Karpas-422 (cell line): ENCODE data around the gene AIG1. TPM values are rescaled to one million over a fixed set of nuclear protein-coding genes. Genes with fewer than 3 reads are reported as not detected.
"Not testable (repeated sequence)": the region's sequence is repeated elsewhere in the genome, so short reads cannot be mapped to it uniquely, and the experiment has no call there.

ENCODE experiments used
- DNase-seq: peaks from one replicate; pipeline ENCODE4 v3.0.0-alpha.2; 2015
- H2AFZ ChIP-seq: fragments of 200-600 bp; sonication (generic); 2 replicates; pipeline ENCODE4 v1.6.1; 2014; ENCODE audit warnings: antibody characterized with exemption, low read length, mixed read lengths
- H3K27ac ChIP-seq: fragments of 200-600 bp; sonication (generic); 2 replicates; pipeline ENCODE4 v1.5.1; 2014; ENCODE audit warnings: mild to moderate bottlenecking, low read length, moderate library complexity
- H3K27me3 ChIP-seq: fragments of 200-600 bp; sonication (generic); 2 replicates; pipeline ENCODE4 v1.6.1; 2014; ENCODE audit warnings: low read length, mixed read lengths
- H3K36me3 ChIP-seq: fragments of 200-600 bp; sonication (generic); 2 replicates; pipeline ENCODE4 v1.6.1; 2014; ENCODE audit warnings: low read length, mixed read lengths; ENCODE audit not compliant: insufficient read depth
- H3K4me1 ChIP-seq: fragments of 200-600 bp; sonication (generic); 2 replicates; pipeline ENCODE4 v1.6.1; 2014; ENCODE audit warnings: mild to moderate bottlenecking, low read length, mixed read lengths
- H3K4me2 ChIP-seq: fragments of 200-600 bp; sonication (generic); 2 replicates; pipeline ENCODE4 v1.6.1; 2014; ENCODE audit warnings: low read length, low read depth, mild to moderate bottlenecking; ENCODE audit not compliant: poor library complexity, severe bottlenecking
- H3K4me3 ChIP-seq: fragments of 200-600 bp; sonication (generic); 2 replicates; pipeline ENCODE4 v1.5.1; 2014; ENCODE audit warnings: mild to moderate bottlenecking, antibody characterized with exemption, low read length, mixed read lengths
- H3K79me2 ChIP-seq: fragments of 200-600 bp; sonication (generic); 2 replicates; pipeline ENCODE4 v1.6.1; 2014; ENCODE audit warnings: mild to moderate bottlenecking, low read length, mixed read lengths
- H3K9ac ChIP-seq: fragments of 200-600 bp; sonication (generic); 2 replicates; pipeline ENCODE4 v1.6.0; 2014; ENCODE audit warnings: low read length
- H3K9me2 ChIP-seq: fragments of 200-600 bp; sonication (generic), shearing (Covaris generic); replicated peaks from 2 replicates; pipeline ENCODE4 v1.6.0; 2014; ENCODE audit warnings: mild to moderate bottlenecking, low read length, moderate library complexity; ENCODE audit not compliant: insufficient read depth
- H3K9me3 ChIP-seq: fragments of 300-700, 200-600 bp; sonication (generic); 2 replicates; pipeline ENCODE4 v1.6.1; 2014; ENCODE audit warnings: low read length, mixed read lengths
- H4K20me1 ChIP-seq: fragments of 200-600 bp; sonication (generic); 2 replicates; pipeline ENCODE4 v1.6.1; 2014; ENCODE audit warnings: mild to moderate bottlenecking, antibody characterized with exemption, low read length, low read depth; ENCODE audit not compliant: insufficient read depth
- total RNA-seq: library from RNA; depleted of rRNA; stranded (reverse); fragments of >200 nt; shearing (Covaris generic); gene quantifications from 2 replicates; pipeline ENCODE4 v1.2.3, GENCODE V29; 2014; ENCODE audit warnings: low replicate concordance

Gene AIG1
- total RNA-seq, 1 experiment from 2014 or later: 10.2 TPM

- not testable (repeated sequence) for H3K36me3 ChIP-seq, H3K4me2 ChIP-seq, H3K27ac ChIP-seq, H4K20me1 ChIP-seq, H3K9me2 ChIP-seq, H3K4me1 ChIP-seq, H2AFZ ChIP-seq, H3K9me3 ChIP-seq, H3K9ac ChIP-seq, DNase-seq, H3K4me3 ChIP-seq, H3K79me2 ChIP-seq, H3K27me3 ChIP-seq
Observed at GRCh38 chr6:143139884-143140283, 79.2 kb downstream of the AIG1 start.

DNA sequence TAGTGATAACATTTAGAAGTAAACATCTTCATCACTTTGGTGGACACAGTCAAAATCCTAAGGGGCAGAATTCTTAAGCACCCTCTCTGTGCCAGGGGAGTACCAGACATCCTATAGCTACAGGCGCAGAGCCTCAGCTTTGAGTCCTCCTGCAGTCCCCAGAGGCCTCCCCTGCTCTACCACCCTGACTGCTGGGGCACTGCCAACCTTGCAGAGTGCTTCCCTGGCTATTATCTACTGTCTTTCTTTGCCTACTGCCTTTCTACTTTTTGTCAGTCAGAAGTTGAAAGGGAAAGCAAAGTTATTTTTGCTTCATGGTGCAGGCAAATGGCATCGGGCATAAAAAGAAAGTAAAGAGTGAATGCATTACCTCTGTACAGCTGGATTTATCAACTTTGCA lies 80.1 kb downstream of the AIG1 start:
- H3K9me2 ChIP-seq: no peaks in the 10 kb centered on the region
- no peaks in the 10 kb centered on the region for H3K27me3 ChIP-seq
- H3K36me3 ChIP-seq: no peaks in the 10 kb centered on the region
- H3K9ac ChIP-seq: no peak overlapping the region
- no peak overlapping the region for H2AFZ ChIP-seq
- no peaks in the 10 kb centered on the region for H3K79me2 ChIP-seq
- H4K20me1 ChIP-seq: no peaks in the 10 kb centered on the region
- H3K4me2 ChIP-seq: no peak overlapping the region
- no peak overlapping the region for H3K27ac ChIP-seq
- H3K9me3 ChIP-seq: no peaks in the 10 kb centered on the region
- H3K4me1 ChIP-seq: no peaks in the 10 kb centered on the region
- no peak for DNase-seq
- H3K4me3 ChIP-seq: no peak overlapping the region

DNA sequence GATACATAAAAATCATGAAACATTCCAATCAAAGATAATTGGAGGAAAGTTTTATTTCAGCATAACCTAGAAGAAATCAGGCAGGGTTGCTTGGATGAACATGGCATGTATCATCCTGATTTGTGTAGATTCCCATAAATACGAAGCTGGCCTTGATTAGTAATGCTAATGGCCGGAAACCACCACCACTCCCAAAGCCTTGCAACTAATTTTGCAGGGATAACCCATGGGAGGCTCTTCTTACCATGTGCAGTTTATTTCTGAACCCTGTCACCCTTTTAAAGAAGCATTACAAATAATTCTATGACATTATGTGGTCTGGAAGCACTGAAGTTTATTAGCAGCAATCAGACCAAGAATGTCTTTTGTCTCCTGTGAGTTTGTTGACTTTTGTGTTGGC lies 80.8 kb downstream of the AIG1 start:
- H3K27ac ChIP-seq: no peak overlapping the region
- H3K27me3 ChIP-seq: no peaks in the 10 kb centered on the region
- H3K36me3 ChIP-seq: no peaks in the 10 kb centered on the region
- H3K4me3 ChIP-seq: no peak overlapping the region
- no peak overlapping the region for H3K4me2 ChIP-seq
- H3K79me2 ChIP-seq: no peaks in the 10 kb centered on the region
- H3K9ac ChIP-seq: no peak overlapping the region
- H2AFZ ChIP-seq: no peak overlapping the region
- no peaks in the 10 kb centered on the region for H3K4me1 ChIP-seq
- no peaks in the 10 kb centered on the region for H4K20me1 ChIP-seq
- no peak for DNase-seq
- H3K9me3 ChIP-seq: no peaks in the 10 kb centered on the region
- no peaks in the 10 kb centered on the region for H3K9me2 ChIP-seq

DNA sequence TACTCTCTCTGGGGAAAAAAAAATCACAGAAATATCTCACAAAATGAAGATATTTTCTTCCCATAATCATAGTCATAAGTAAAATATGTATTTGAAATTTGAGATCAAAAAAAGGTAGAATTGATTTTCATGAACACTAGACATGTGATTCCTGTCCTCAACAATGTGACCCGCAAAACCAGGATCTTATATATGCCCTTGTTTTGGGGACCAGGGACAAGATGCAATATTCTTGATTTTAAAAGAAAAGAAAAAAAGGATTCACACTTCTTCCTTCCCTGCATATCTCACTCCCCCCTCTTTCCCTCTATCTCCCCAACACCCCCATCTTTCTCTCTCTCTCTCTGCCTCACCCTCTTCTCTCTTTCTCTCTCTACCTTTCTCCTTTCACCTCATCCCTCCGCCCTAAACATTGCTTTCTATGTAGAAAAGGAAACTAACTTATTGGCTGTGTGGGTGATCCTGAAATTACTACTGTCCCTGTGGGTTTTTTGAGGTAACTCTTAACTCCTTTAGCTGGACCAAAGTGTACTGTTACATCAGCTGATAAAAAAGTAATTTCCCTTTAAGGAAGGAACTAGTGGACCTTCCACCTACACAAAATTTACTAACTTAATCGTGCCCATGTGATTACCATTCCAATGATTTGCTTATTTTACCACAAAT lies 85.6 kb downstream of the AIG1 start:
- Histone ChIP-seq H3K36me3 (no peaks in the 10 kb centered on the region), H3K4me3 (no peak overlapping the region), H3K79me2 (no peaks in the 10 kb centered on the region), H3K9ac (no peak overlapping the region), H2AFZ (no peak overlapping the region), H3K27me3 (no peaks in the 10 kb centered on the region), H3K27ac (no peak overlapping the region), H3K9me3 (no peaks in the 10 kb centered on the region), H3K4me1 (no peaks in the 10 kb centered on the region), H4K20me1 (no peaks in the 10 kb centered on the region), H3K4me2 (no peak overlapping the region), H3K9me2 (no peaks in the 10 kb centered on the region)
- no peak for DNase-seq

- Histone ChIP-seq H3K4me3 (no peak overlapping the region), H2AFZ (no peak overlapping the region), H3K4me2 (no peak overlapping the region)
Observed at GRCh38 chr6:143149771-143150170, 89.1 kb downstream of the AIG1 start.

GRCh38 chr6:143150281-143150680 lies 89.6 kb downstream of the AIG1 start:
- no peak for DNase-seq
- H3K4me3 ChIP-seq: no peak overlapping the region
- H3K4me1 ChIP-seq: no peaks in the 10 kb centered on the region
- no peak overlapping the region for H3K27ac ChIP-seq
- H3K79me2 ChIP-seq: no peaks in the 10 kb centered on the region
- no peaks in the 10 kb centered on the region for H4K20me1 ChIP-seq
- H3K36me3 ChIP-seq: no peaks in the 10 kb centered on the region
- H3K27me3 ChIP-seq: no peaks in the 10 kb centered on the region
- H3K9me2 ChIP-seq: no peaks in the 10 kb centered on the region
- no peak overlapping the region for H3K9ac ChIP-seq
- no peak overlapping the region for H2AFZ ChIP-seq
- H3K9me3 ChIP-seq: no peaks in the 10 kb centered on the region
- H3K4me2 ChIP-seq: no peak overlapping the region

More at GRCh38 chr6:143149771-143150170, 89.1 kb downstream of the AIG1 start:
- no peaks in the 10 kb centered on the region for H3K9me2 ChIP-seq
- H3K27ac ChIP-seq: no peak overlapping the region
- H3K79me2 ChIP-seq: no peaks in the 10 kb centered on the region
- H3K27me3 ChIP-seq: no peaks in the 10 kb centered on the region
- H4K20me1 ChIP-seq: no peaks in the 10 kb centered on the region
- H3K4me1 ChIP-seq: no peaks in the 10 kb centered on the region
- H3K9me3 ChIP-seq: no peaks in the 10 kb centered on the region
- H3K36me3 ChIP-seq: no peaks in the 10 kb centered on the region
- DNase-seq: no peak
- no peak overlapping the region for H3K9ac ChIP-seq

DNA sequence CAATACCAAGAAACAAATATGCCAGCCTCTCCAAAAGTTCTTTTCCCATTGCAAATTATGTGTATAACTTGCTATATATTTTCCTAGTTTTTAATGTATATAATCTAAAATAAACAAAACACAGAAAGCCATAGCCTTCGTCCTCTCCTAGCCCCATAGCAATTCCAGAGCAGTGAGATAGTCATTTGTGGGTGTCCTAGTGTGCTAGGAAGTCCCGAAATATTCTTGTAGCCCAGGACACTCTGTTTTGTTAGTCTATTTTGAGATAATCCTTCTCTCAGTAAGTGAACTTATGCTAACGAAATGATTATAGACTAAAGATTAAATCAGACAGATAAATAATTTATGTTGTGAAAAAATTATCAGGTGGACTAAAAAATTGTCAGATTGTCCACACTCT lies 90.7 kb downstream of the AIG1 start:
- DNase-seq: no peak
- no peaks in the 10 kb centered on the region for H3K9me2 ChIP-seq

DNA sequence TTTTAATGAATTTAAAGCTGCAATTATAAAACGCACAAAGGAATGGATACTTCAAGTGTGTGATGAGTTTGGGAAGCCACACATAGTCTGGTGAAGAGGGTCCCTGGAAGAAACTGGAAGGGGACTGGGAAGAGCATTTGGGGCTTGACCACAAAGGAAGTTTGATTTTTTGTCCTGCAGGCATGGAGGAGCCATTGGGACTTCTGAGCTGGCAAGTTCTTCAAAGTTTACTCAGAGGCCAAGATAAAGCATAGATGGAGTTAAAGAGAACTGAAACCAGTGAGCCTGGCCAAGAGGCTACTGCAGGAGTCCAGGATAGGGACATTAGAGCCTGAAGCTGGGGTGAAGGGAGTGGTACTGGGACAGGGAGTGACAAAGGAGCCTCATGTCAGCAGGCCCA lies 95.0 kb downstream of the AIG1 start:
- no peak overlapping the region for H2AFZ ChIP-seq
- no peaks in the 10 kb centered on the region for H3K9me2 ChIP-seq
- no peaks in the 10 kb centered on the region for H4K20me1 ChIP-seq
- DNase-seq: no peak
- no peaks in the 10 kb centered on the region for H3K79me2 ChIP-seq
- no peak overlapping the region for H3K4me3 ChIP-seq
- no peaks in the 10 kb centered on the region for H3K36me3 ChIP-seq
- no peak overlapping the region for H3K4me2 ChIP-seq
- no peaks in the 10 kb centered on the region for H3K9me3 ChIP-seq
- no peaks in the 10 kb centered on the region for H3K27me3 ChIP-seq
- no peaks in the 10 kb centered on the region for H3K4me1 ChIP-seq
- no peak overlapping the region for H3K9ac ChIP-seq
- H3K27ac ChIP-seq: no peak overlapping the region

More for the DNA sequence above, 90.7 kb downstream of the AIG1 start:
- Histone ChIP-seq H3K4me1 (no peaks in the 10 kb centered on the region), H3K9ac (no peak overlapping the region), H3K4me3 (no peak overlapping the region), H3K36me3 (no peaks in the 10 kb centered on the region), H3K9me3 (no peaks in the 10 kb centered on the region), H3K27me3 (no peaks in the 10 kb centered on the region), H3K79me2 (no peaks in the 10 kb centered on the region), H4K20me1 (no peaks in the 10 kb centered on the region), H3K4me2 (no peak overlapping the region), H3K27ac (no peak overlapping the region), H2AFZ (no peak overlapping the region)
